NCI-H1694 (cell line): ENCODE data around the gene TOP2B.

Experiments used
- DNase-seq: peaks from one replicate; lab custom pipeline; 2025; lab: John Stamatoyannopoulos, UW

TOP2B gene

GRCh38 chr3:25558121-25558520, 106.6 kb downstream of the TOP2B start:
- no peak for DNase-seq

- no peak for DNase-seq
Measured at GRCh38 chr3:25557694-25558093, 107.0 kb downstream of the TOP2B start.

- no peak for DNase-seq
Measured at GRCh38 chr3:25556447-25556846, 108.3 kb downstream of the TOP2B start.

- no peak for DNase-seq
Measured at GRCh38 chr3:25555695-25556437, 108.8 kb downstream of the TOP2B start.

GRCh38 chr3:25554376-25554775, 110.3 kb downstream of the TOP2B start:
- no peak for DNase-seq

- no peak for DNase-seq
Measured at GRCh38 chr3:25552251-25552650, 112.5 kb downstream of the TOP2B start.

- DNase-seq = no peak
Measured at GRCh38 chr3:25548836-25549235, 115.9 kb downstream of the TOP2B start.

- DNase-seq = no peak
Measured at GRCh38 chr3:25547943-25548674, 116.6 kb downstream of the TOP2B start.
